C4-2B (cell line): ENCODE data around the gene CDCA3.

ENCODE experiments used
- H3K27ac ChIP-seq: fragments of 450-650 bp; 2 replicates; pipeline ENCODE4 v1.5.1; 2017
- ZFX ChIP-seq: fragments of 450-650 bp; IDR thresholded peaks from 2 replicates; pipeline ENCODE4 v1.6.1; 2017
- TF ChIP-seq, protein P1 (sequence below): fragments of 450-650 bp; conservative IDR thresholded peaks from 2 replicates; pipeline ENCODE4 v1.5.1; 2017; ENCODE audit warnings: mild to moderate bottlenecking

CDCA3 gene

DNA sequence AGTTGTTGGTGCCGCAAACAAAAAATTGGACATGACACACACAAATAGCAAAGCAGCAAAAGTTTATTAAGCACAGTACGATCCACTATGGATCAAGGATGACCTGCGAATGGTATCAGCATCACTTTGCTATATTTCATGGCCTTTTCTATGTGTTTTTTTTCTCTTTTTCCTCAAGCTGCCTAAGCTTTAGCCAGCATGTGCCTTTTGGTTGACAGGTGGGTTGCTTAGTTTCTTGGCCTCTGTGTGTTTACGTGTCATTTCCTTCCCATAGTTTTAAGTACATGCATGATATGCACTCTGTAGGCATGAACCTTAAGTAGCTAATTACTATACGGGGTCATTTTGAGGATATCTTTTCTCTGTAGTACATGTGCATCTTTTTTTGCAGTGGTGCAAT, 51.9 kb downstream of the CDCA3 start:
- no peak for TF ChIP-seq ZFX
- TF ChIP-seq, protein P1, sequence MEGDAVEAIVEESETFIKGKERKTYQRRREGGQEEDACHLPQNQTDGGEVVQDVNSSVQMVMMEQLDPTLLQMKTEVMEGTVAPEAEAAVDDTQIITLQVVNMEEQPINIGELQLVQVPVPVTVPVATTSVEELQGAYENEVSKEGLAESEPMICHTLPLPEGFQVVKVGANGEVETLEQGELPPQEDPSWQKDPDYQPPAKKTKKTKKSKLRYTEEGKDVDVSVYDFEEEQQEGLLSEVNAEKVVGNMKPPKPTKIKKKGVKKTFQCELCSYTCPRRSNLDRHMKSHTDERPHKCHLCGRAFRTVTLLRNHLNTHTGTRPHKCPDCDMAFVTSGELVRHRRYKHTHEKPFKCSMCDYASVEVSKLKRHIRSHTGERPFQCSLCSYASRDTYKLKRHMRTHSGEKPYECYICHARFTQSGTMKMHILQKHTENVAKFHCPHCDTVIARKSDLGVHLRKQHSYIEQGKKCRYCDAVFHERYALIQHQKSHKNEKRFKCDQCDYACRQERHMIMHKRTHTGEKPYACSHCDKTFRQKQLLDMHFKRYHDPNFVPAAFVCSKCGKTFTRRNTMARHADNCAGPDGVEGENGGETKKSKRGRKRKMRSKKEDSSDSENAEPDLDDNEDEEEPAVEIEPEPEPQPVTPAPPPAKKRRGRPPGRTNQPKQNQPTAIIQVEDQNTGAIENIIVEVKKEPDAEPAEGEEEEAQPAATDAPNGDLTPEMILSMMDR = no peak
- H3K27ac ChIP-seq = no peak overlapping the region
